Fibroblast of lung (primary cell): ENCODE results near the gene SHROOM3.

ENCODE experiments used
- EZH2 ChIP-seq: IDR thresholded peaks from 2 replicates; pipeline ENCODE4 v1.5.1; 2012; ENCODE audit warnings: low read length, control low read depth, mild to moderate bottlenecking; ENCODE audit errors: missing control alignments
- TF ChIP-seq, protein P1 (sequence below), 2 donors: IDR thresholded peaks in 1 of 2; conservative IDR thresholded peaks in 1 of 2; 1 replicate in 1 of 2; 2 replicates in 1 of 2; pipeline ENCODE4 v1.5.1; 2011 to 2012; ENCODE audit warnings: low read length in 2 of 2, control low read depth in 1 of 2, inconsistent platforms in 1 of 2, low read depth in 1 of 2, mild to moderate bottlenecking in 1 of 2

DNA sequence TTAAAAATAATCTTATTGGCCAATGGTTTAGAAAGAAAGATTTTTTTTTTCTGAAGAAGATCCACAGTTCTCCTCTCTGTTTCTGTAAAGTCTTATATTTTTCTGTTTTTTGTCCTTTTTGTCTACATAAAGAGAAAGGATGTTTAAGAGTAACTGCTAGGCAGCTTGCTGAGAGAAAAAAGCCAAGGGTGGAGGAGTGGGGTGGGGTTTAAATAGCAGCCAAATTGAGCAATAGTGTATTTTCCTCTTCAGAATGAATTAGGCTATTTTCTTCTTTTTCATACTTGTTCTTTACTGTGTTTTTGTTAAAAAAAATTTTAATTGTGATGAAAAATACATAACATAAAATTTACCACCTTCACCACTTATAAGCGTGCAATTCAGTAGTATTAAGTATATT lies 238.3 kb downstream of the SHROOM3 start:
- TF ChIP-seq, protein P1, sequence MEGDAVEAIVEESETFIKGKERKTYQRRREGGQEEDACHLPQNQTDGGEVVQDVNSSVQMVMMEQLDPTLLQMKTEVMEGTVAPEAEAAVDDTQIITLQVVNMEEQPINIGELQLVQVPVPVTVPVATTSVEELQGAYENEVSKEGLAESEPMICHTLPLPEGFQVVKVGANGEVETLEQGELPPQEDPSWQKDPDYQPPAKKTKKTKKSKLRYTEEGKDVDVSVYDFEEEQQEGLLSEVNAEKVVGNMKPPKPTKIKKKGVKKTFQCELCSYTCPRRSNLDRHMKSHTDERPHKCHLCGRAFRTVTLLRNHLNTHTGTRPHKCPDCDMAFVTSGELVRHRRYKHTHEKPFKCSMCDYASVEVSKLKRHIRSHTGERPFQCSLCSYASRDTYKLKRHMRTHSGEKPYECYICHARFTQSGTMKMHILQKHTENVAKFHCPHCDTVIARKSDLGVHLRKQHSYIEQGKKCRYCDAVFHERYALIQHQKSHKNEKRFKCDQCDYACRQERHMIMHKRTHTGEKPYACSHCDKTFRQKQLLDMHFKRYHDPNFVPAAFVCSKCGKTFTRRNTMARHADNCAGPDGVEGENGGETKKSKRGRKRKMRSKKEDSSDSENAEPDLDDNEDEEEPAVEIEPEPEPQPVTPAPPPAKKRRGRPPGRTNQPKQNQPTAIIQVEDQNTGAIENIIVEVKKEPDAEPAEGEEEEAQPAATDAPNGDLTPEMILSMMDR (conservative IDR thresholded peaks at IDR 0.05 in 1 of 2, IDR thresholded peaks at IDR 0.05 in 1 of 2; ENCODE audit: low read depth in 1 of 2, low read length in 2 of 2): no peak
- TF ChIP-seq EZH2: no peak
